Right lobe of liver (tissue), 6 donors: Measurements from ENCODE around the gene PRR5L. TPM values are rescaled to one million over a fixed set of nuclear protein-coding genes. Genes with fewer than 3 reads are reported as not detected.
"Not testable (repeated sequence)": the region's sequence is repeated elsewhere in the genome, so short reads cannot be mapped to it uniquely, and the experiment has no call there.

Experiments used
- ATAC-seq, 4 donors: fragments of 200-7000 bp; cut with Tn5 transposase; one replicate each; pipeline ENCODE4 v1.9.1; 2020; ENCODE audit warnings: mild to moderate bottlenecking in 4 of 4, moderate library complexity in 4 of 4
- DNase-seq, 3 donors: peaks; one replicate each; pipeline ENCODE4 v3.0.0-alpha.2; 2020
- H3K27ac ChIP-seq, 3 donors: fragments of 200-600 bp; one replicate each; pipeline ENCODE4 v1.8.0; 2022
- H3K27me3 ChIP-seq, 2 donors: fragments of 200-600 bp; one replicate each; pipeline ENCODE4 v1.8.0; 2022
- H3K36me3 ChIP-seq, 4 donors: fragments of 200-600 bp; sonication (generic) in 1 of 4; one replicate each; pipeline versions ENCODE4 v1.5.1 to v1.8.0; 2017 to 2022; ENCODE audit warnings: control low read depth in 1 of 4
- H3K4me1 ChIP-seq, 4 donors: fragments of 200-600 bp; sonication (generic) in 1 of 4; one replicate each; pipeline versions ENCODE4 v1.5.1 to v1.8.0; 2017 to 2022; ENCODE audit warnings: control low read depth in 1 of 4
- H3K4me3 ChIP-seq, 3 donors: fragments of 200-600 bp; one replicate each; pipeline ENCODE4 v1.8.0; 2022
- H3K9me3 ChIP-seq, 4 donors: fragments of 200-600 bp; sonication (generic) in 1 of 4; one replicate each; pipeline versions ENCODE4 v1.5.1 to v1.8.0; 2017 to 2022; ENCODE audit warnings: control low read depth in 1 of 4
- CTCF ChIP-seq, 4 donors: fragments of 200-600 bp in 3 of 4; fragments of 450-650 bp in 1 of 4; IDR thresholded peaks; one replicate each; pipeline versions ENCODE4 v1.5.1 to v1.8.0; 2016 to 2022; ENCODE audit warnings: antibody characterized with exemption in 4 of 4, mild to moderate bottlenecking in 2 of 4
- POLR2A ChIP-seq: fragments of 450-650 bp; IDR thresholded peaks from one replicate; pipeline ENCODE4 v1.6.1; 2017; ENCODE audit warnings: antibody characterized with exemption, mild to moderate bottlenecking
- WGBS: methylation state at CpG from one replicate; pipeline ENCODE4 v1.1.6; 2018; ENCODE audit warnings: low coverage, low lambda C conversion rate; ENCODE audit not compliant: insufficient coverage; ENCODE audit errors: missing lambda C conversion rate; 5-methylcytosine and 5-hydroxymethylcytosine counted together
- intact Hi-C, 2 donors: fragments of 100-400 bp; cut with DNase I; formaldehyde crosslinking; loops; one replicate each; pipeline versions ENCODE4 v1.11.2 to v1.14.1; 2022
- total RNA-seq, 6 experiments: library from RNA; depleted of rRNA in 2 of 6; stranded (reverse); fragments of >200 nt in 2 of 6; fragmentation: NEBNext Ultra II Directional in 3 of 6; extraction: Animal tissue kit (Norgen Biotek cat#: 25700) in 3 of 6; gene quantifications; one replicate each; pipeline versions ENCODE4 v1.1.0 to v1.2.4, GENCODE V29; 2016 to 2023
- donor health status: DM: no; HTN: yes; CAD: no.
- donor health status: DM: no; HTN: no; CAD: no.
- donor health status: DM: no; HTN: no; CAD: no.
- donor health status: DM: no; HTN: yes; CAD: no.
- donor health status: DM: no; HTN: yes; CAD: no.

PRR5L gene
- total RNA-seq, 6 experiments from 2014 or later, result 2.2 to 4.5 (median 2.3) TPM

- H3K9me3 ChIP-seq, result no peaks in the 10 kb centered on the region
- ATAC-seq, result no peak
- DNase-seq, result no peak
- H3K36me3 ChIP-seq, result no peaks in the 10 kb centered on the region
- H3K4me3 ChIP-seq, result no peak overlapping the region
- WGBS, result 19% methylated on average over 2 of the region's 2 CpGs
- H3K4me1 ChIP-seq, result no peaks in the 10 kb centered on the region
- intact Hi-C loops, result no loop called here
- H3K27ac ChIP-seq, result no peak overlapping the region
- TF ChIP-seq POLR2A (no peak), CTCF (IDR thresholded peaks at IDR 0.05) (no peak)
- H3K27me3 ChIP-seq, result no peaks in the 10 kb centered on the region
Observed at GRCh38 chr11:36317992-36318391, 21.9 kb downstream of the PRR5L start.

GRCh38 chr11:36324956-36325355 is 28.9 kb downstream of the PRR5L start:
- WGBS, result 76% methylated on average over 5 of the region's 15 CpGs
- H3K27me3 ChIP-seq, DNase-seq, ATAC-seq, H3K4me1 ChIP-seq, H3K9me3 ChIP-seq, intact Hi-C loops, H3K27ac ChIP-seq, H3K4me3 ChIP-seq, H3K36me3 ChIP-seq: not testable (repeated sequence)

GRCh38 chr11:36325403-36325802 is 29.3 kb downstream of the PRR5L start:
- intact Hi-C loops, result not testable (repeated sequence)

GRCh38 chr11:36326524-36327419 is 30.7 kb downstream of the PRR5L start:
- no peak overlapping the region for H3K27ac ChIP-seq
- TF ChIP-seq CTCF (IDR thresholded peaks at IDR 0.05), result no peak
- no peak for TF ChIP-seq POLR2A
- 11% methylated on average over 1 of the region's 3 CpGs for WGBS
- no peaks in the 10 kb centered on the region for H3K36me3 ChIP-seq
- intact Hi-C loops, result no loop called here
- no peaks in the 10 kb centered on the region for H3K27me3 ChIP-seq
- H3K9me3 ChIP-seq, result no peaks in the 10 kb centered on the region
- ATAC-seq, result no peak
- DNase-seq, result no peak
- H3K4me3 ChIP-seq, result no peak overlapping the region
- H3K4me1 ChIP-seq, result no peaks in the 10 kb centered on the region

More at GRCh38 chr11:36325403-36325802, 29.3 kb downstream of the PRR5L start:
- not testable (repeated sequence) for H3K27me3 ChIP-seq, DNase-seq, H3K4me1 ChIP-seq, H3K27ac ChIP-seq, H3K4me3 ChIP-seq, ATAC-seq, H3K9me3 ChIP-seq, H3K36me3 ChIP-seq
- WGBS, result 64% methylated on average over 4 of the region's 5 CpGs

- Histone ChIP-seq H3K4me1 (no peaks in the 10 kb centered on the region), H3K36me3 (no peaks in the 10 kb centered on the region), H3K9me3 (no peaks in the 10 kb centered on the region), H3K27ac (no peak overlapping the region), H3K4me3 (no peak overlapping the region), H3K27me3 (no peaks in the 10 kb centered on the region)
- no peak for DNase-seq
- TF ChIP-seq POLR2A (no peak), CTCF (IDR thresholded peaks at IDR 0.05) (no peak)
- WGBS, result 46% methylated on average over 2 of the region's 2 CpGs
- intact Hi-C loops, result no loop called here
- no peak for ATAC-seq
Observed at GRCh38 chr11:36328966-36329673, 33.0 kb downstream of the PRR5L start.
